Activated T-cell treated with anti-CD3 and anti-CD28 coated beads for 4 hours (primary cell): ENCODE data around the gene MTAP.

Source experiments
- DNase-seq: peaks from one replicate; pipeline ENCODE4 v3.0.0-alpha.2; 2020

Gene MTAP

DNA sequence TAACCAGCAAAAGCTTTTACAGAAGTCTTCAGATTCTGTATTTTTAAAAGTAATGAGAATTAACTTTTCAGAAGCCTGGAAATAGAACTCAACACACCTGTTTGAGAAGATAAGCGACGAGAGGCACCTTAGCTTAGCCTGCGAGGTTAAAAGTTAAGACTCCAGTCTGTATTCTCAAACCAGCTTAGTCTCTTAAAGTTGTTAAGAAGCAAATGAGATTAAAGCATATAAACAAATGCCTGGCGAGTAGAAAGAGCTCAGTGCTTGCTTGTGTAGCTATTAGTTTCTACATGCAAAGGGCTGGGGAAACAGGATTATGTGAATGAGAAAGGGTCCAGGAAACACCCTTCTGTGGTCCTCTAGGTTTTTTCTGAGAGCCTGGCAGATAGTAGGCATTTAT lies 51.7 kb downstream of the MTAP start:
- no peak for DNase-seq

DNA sequence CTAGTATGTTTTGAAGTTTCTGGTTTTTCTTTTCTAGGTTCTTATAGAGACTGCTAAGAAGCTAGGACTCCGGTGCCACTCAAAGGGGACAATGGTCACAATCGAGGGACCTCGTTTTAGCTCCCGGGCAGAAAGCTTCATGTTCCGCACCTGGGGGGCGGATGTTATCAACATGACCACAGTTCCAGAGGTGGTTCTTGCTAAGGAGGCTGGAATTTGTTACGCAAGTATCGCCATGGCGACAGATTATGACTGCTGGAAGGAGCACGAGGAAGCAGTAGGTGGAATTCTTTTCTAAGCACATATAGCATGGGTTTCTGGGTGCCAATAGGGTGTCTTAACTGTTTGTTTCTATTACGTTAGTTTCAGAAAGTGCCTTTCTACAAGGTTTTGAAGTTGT lies 52.2 kb downstream of the MTAP start:
- DNase-seq = no peak

DNA sequence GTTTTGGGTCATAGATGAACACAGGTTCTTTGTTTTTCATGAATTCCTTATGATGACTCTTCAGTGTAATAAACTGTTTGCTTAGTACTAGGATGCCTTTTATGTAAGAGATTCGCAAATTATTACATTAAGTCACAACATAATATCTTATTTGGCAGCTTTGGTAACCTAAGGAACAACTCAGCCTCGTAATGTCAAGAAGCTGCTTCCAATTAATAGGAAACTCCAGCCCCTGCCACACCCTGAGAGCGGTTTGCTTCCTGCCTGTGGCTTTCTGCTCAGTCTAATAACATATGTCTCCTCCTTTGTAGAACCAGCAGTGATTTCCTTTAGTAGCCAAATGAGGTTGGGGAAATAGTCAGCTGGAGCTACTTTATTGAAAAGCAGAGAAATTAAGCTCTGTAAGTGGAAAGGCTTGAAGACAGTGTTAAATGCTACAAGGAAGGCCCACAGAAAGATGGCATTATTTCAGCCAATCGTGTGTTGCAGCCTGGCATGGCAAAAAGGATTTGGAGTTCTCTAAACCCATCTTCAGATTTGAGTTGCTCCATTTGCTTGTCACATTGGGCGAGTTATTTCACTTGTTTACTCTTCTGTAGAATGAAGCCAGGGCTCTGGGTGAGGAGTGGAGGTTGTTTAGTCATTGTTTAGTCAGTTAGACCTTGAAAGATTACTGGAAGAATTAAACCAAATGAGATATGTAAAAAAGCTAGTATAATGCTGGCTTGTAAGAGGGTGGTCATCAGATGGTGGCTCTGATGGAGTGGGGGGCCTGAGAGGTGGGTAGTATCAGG lies 54.1 kb downstream of the MTAP start:
- DNase-seq = no peak

DNA sequence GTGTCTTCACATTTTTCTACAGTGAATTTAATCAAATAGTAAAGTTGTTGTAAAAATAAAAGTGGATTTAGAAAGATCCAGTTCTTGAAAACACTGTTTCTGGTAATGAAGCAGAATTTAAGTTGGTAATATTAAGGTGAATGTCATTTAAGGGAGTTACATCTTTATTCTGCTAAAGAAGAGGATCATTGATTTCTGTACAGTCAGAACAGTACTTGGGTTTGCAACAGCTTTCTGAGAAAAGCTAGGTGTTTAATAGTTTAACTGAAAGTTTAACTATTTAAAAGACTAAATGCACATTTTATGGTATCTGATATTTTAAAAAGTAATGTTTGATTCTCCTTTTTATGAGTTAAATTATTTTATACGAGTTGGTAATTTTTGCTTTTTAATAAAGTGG lies 60.4 kb downstream of the MTAP start:
- DNase-seq = no peak

DNA sequence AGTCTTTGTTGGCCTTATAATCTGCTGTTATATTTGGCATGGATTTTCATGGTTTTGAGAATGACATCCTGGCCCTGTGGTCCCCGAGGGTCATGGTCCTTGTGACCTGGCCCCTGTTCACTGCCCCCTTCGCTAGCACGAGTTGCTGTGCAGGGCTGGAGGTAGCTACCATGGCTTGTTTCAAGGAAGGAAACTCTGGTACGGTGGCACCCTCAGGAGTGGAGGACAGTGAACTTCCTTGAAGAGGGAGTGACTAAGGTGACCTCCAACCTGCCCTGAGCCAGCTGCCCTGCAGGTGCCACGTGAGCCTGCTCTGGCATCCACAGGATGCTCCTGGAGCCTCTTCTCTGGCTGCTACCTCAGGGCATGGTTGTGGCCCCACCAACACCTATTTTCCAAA lies 62.1 kb downstream of the MTAP start:
- DNase-seq = no peak

DNA sequence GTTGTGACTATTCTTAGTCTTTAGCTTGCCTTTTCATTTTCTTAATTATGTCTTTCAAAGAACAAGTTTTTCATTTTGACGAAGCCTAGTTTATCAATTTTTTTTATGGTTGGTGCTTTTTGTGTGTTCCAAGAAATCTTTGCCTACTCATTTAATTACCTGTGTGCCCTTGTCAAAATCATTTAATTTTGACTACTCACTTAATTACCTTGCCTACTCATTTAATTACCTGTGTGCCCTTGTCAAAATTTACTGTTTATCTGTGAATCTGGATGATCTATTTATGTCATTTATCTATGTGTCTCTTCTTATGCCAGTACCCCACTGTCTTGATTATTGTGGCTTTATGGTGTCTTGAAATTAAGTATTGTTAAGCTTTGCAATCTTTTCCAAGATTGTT lies 63.9 kb downstream of the MTAP start:
- DNase-seq = no peak

DNA sequence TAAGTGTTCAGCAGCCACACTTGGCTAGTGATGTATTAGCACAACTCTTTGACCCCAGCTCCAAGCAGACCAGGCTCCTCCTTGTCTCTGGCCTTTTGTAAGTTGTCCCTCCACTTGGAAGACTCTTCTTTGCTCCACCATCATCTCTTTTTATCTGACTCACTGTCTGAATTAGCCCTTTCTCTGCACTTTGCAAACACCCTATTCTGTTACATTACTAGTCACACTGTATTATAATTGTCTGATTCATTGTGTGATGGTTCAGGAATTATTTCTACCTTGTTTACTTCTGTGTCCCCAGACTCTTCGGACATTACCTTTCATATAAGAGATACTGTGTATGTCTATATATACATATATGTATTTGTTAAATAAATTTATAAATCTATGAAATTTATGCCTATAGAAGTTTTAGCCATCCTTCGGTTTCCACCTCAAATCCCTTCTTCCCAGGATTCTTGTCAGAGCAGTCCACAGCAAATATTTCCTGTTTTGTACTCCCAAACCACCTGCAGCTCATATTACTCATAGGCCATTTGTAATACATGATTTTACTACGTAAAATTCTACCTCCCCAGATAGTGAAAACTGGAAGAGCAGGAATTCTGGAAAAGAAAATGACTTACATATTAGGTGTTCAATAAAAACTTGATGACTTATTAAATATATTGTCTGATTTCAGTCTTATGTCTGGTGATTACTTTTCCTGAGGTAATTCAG lies 69.0 kb downstream of the MTAP start:
- DNase-seq = no peak

DNA sequence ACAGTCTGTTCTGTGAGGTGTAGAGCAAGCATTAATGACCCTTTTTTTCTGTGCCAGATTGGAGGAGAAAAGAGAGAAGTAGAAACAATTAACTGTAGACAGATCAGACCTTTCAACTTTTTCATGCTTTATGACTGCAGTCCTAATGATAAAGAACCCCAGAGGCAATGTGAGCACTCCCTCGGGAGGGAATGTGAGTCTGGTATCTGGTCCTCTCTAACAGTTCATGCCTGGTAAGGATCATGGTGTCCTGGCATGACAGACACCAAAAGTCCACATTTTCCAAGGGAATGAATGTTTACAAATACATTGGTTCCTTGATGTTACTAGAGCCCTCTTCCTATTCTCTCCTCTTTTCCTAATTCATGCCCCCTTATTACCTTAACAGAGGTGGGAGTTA lies 70.3 kb downstream of the MTAP start:
- DNase-seq = no peak

DNA sequence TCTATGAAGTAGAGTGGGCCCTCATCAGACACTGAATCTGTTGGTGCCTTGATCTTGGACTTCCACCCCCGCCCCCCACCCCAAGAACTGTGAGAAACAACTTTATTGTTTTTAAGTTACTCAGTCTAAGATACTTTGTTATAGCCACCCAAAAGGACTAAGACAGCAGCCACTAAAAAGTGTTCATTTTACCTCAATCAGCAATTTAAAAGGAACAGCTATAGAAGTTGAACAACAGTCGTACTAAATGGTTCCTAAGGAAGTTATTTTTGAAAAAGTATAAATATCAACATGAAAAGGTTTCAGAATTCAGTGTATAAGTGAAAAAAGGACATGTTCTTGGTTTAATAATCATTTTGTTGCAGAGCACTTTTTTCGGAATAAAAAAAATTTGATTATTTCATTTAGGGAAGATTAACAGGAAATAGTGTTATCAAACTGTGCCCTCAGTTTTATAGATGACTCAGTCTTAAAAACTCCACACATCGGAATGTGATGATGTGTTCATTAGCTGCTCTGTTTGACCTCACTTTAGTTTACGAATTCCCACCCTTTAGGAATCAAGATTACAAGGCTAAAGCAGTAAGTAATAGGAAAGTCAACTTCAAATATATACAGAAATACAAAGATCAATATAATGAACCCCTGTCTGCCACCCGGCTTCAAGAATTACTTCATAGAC lies 71.2 kb downstream of the MTAP start:
- DNase-seq = no peak

DNA sequence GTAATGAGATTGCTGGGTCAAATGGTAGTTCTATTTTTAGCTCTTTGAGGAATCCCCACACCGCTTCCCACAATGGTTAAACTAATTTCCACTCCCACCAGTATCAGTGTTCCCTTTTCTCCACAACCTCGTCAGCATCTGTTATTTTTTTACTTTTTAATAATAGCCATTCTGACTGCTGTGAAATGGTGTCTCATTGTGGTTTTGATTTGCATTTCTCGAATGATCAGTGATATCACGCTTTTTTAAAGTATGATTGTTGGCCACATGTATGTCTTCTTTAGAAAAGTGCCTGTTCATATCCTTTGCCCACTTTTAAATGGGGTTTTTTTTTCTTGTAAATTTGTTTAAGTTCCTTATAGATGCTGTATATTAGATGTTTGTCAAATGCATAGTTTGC lies 73.5 kb downstream of the MTAP start:
- no peak for DNase-seq

DNA sequence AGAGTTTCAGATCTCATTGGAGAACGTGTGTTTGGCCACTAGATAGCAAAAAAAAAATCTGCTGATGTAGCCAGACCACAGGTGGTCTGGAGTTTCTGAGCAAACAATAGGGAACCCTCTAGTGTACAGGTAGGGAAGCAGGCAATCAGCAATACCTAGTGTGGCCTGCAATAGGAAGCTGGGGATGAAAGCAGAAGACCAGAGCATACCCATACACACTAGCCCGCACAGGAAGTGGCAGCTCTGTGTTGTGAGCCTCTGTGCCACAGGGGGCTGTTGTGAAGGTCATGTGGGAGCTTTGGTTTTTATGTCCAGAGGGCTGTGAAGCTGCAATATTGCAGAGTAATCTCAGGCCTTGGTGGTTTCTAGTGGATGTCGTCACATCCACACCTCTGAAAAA lies 81.2 kb downstream of the MTAP start:
- no peak for DNase-seq

DNA sequence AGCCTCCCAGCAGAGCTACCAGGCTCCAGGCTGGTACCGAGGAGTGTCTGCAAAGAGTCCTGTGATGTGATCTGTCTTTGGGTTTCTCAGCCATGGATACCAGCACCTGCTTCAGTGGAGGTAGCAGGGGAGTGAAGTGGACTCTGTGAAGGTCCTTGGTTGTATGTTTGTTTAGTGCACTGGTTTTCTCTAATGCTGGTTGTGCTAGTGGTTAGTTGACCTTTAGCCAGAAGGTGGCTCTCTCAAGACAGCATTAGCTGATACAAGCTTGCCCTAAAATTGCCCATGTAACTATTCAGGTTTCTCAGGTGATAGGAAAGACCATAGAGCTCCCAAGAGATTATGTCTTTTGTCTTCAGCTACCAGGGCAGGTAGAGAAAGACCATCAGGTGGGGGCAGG lies 87.2 kb downstream of the MTAP start:
- DNase-seq = no peak

DNA sequence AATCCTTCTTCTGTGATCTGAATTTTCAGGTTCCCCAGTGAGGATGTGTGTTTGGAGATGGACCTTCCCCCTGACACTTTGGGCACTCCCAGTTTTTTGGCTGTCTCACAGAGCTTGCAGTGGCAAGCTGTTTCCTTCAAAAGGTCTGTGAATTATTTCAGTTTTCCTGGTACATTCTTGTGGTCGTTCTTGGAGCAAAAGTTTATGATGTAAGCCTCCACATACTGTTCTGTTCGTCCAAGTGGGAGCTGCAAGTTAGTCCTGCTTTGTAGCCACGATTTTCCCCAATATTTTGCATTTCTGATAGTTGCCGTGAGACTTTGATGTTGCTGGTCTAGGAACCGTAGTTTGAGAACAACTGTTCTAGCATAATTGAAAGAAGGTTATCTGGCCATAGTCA lies 88.3 kb downstream of the MTAP start:
- no peak for DNase-seq

DNA sequence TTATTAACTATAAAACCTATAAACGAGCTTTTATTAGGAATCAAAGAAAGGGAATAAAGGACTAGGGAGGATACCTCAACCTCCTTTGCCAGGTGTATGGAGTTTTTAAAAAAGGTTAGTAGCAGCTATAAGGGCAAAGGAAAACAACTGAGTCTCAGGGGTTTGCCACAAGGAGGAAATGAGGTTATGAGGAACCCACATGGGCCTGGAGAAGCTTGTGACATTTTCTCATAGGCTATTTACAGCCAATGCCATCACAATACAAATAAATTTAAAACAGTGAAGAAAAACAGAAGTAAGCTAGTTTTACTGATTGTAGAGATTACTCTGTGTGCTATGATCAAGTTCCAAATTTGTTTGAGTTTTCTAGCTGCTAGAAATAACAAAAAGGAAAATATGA lies 99.1 kb downstream of the MTAP start:
- DNase-seq = no peak

DNA sequence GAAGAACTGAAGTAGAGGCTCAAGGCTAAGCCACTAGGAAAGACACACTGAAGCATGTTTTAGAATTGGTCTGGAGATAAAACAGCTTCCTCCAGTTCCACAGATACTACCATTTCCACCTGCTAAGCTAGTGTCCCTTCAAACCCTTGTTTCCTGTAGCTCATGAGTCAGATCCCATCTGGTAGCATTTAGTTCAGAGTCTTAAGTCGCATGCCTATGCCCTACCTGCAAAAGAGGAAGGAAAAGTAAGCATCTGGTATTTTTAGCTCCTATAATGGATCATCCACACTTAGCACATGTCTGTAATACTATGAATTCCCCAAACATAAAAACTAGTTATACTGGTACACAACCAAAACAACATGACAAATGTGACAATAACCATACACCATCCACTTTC lies 99.7 kb downstream of the MTAP start:
- DNase-seq = no peak

DNA sequence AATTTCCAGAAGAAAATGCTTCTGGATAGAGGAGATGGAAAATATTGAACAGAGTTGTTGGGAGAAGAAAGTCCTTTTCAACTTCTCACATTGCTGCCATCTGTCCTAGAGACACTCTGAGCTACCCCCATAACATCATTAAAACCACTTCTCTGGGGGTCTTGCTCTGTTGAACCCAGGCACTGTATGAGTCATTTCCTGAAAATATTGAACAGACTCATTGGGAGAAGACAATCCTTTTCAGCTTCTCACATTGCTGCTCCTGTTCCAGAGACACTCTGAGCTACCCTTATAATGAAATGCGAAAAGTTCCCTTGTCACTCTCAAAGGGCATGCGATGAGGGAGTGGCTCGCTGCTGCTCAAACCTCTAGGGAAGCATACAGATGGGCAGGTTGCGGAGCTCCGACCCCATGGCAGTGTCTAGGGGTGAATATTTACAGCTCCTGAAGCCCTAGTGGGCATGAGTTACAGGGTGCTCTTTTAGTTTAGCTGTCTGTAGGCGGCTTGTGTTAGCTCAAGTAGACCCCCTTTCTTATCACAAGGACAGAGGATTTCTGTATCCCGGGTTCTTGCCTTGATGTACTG lies 101.0 kb downstream of the MTAP start:
- DNase-seq = no peak

DNA sequence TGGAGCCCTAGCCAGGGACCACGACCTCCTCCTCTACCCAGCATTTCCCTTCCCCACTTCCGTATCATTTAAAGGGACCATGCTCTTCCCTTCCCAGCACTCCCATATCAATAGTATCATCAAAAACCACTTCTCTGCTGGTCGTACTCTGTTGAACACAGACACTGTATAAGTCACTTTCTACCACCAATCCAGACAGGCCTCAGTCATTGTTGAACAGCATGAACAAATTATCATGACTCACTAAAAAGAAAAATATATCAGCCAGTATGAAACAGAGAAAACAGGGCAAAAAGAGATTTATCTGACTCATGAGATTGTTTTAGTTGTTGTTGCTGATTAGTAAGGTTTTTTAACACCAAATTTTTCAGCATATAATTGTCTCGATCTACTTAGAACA lies 101.9 kb downstream of the MTAP start:
- no peak for DNase-seq

DNA sequence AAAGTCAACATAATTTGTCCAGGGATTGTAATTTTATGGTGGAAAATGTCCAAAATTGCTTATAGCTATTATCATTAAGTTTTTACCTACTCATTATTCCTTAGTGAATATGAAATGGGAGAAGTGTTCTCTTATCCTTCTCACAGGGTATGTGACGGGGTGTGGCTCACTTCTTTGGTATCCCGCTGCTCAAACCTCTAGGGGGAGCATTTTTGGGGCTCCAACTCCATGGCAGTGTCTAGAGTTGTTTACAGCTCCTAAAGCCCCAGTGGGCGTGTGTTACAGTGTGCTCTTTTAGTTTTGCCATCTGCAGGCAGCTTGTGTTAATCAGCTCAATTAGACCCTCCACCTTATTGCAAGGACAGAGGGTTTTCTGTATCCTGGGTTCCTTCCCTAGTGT lies 102.3 kb downstream of the MTAP start:
- DNase-seq = no peak

DNA sequence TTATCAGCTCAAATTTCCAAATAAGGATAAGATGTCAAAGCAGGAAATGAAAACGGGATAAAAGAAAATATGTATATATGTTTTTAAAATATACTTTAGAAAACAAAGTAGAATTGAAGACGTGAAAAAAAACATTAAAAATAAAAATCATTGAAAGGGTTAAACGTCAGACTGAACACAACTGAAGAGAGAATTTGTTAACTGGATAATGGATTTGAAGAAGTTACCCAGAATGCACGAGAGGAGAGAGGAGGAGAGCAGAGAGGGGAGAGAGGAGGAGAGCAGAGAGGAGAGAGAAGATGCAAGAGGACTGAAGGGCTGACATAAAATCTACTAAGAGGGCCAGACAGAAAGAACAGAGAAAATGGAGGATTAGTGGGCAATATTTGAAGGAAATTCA lies 103.8 kb downstream of the MTAP start:
- no peak for DNase-seq

DNA sequence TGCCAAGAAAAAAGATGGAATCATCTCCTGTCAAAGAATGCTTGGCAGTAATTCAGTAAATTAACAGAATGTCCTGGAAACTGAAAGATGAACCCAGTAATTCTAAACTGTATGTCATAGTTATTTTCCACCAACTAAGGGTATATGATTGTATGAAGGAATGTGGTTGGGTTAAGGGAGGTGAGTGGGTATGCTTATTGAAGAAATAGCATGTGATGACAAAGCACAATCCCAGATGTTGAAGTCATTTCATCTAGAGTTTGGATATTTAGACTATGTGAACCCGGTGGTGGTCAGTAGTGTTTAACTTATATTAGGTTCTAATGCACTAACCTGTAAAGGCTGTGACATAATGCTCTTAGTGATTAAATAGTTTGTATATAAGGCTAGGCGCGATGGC lies 104.4 kb downstream of the MTAP start:
- DNase-seq = no peak

DNA sequence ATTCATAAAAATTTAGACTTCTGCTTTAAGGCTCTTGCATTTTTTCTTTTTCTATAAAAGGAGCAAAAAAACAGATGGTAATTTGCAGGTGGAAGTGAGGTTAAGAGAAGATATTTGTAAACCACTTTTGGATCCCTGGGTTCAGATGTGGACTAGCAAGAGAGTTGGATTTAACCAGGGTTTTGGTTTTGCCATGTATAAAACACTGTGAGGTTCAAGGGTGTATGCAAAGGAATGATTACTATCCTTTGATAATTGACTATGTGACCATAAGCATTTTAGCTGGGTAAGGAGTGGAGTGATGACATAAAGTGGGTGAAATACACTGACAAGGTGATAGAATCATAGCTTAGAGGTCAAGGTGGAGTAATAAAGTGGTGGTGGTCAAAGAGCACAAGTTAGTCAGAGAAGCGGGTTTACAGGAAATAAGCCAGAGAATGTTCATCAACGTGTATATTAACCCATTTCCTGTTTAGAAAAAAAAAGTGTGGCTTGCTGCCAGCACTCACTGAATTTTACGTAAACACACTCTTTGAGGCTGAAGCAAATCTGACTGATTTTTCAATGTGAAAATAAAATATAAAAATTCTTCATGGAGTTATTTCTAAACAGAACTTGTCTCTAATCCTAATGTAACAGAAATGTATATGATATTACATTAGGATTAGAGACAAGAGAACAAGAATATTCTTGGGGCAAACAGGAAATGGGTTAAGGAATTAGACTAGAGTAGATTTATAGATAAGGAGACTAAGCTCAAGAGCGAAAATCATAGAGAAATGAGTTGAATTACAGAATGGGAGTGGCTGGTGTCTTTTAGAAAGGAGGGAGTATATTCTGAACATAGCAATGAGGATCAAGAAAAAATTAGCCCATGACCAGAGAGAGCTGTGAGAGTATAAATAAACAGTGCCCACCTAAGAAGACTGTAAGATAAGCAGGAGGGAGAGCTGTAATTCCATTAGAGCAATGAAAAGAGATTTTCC lies 117.2 kb downstream of the MTAP start:
- peak; percentile 16 for DNase-seq

DNA sequence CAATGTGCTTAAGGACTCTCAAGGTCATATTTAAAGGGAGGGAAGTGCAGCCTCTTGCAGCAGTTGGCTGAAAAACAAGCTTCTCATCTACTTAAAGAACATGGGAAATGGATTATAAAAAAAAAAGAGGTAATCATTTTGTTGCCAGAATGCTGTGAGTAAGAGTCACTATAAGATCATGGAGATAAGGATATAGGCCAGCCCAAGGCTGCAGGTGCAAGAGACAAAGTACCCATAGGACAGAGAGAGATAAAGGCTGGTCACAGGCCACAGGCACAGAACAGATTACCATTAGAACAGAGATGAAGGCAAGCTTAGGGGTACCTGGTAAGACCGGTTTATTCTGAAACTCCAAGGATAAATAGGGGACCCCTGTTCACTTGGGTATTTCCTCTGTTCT lies 121.3 kb downstream of the MTAP start:
- no peak for DNase-seq

DNA sequence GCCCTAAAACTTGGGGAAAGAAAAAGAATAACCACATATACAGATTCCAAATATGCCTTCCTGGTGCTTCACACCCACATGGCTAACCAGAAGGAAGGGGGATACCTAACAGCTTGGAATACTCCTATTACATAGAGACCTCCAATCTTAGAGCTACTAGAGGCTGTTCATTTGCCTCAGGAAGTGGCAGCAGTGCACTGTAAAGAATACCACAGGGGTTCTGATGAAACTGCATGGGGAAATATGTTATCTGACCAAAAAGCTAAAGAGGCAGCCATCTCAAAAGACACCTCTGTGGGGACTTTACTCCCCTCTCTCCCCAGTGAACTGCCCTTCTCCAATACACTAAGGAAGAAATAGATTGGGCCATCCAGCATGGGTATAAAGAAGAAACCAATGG lies 125.3 kb downstream of the MTAP start:
- no peak for DNase-seq
